Measurements from ENCODE around the gene RARS1.

RARS1 gene

DNA sequence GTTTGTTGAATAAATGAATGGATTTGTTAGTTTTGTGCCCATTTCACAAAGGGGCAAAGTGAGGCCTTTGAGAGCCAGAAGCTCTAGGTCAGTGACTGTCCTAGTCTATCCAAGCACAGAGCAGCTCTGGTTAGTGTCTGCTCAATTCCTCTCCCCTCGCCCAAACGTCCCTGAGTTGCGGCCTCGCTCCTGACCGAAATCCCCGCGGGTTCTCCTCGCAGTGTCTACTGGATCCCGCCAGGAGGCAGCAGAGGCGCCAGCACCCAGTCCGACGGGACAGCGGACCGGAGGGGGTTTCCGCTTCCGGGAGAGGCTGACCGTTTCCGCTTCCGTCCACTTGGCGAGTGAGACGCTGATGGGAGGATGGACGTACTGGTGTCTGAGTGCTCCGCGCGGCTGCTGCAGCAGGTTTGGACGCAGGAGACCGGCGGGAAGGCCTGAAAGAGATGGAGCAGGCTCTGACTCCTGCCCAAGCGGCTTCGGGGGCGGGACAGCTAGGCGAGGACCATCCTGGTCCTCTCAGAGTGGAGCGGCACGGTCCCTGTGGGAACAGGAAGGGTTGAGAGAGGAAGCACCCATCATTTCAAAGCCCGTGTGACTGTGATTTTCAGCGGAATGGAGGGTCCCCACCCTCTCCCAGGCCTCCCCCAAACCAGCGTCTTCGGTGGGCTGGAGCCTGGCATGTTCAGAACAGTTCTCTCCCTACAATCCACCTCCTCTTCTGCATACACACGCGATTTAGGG, at the start of gene RARS1:
RARS1 (plus strand) TSS at position 336 of the 744 bp plus-strand sequence; CDS start at position 364, 28 bp downstream.
- peak; percentile 70 to 73 for DNase-seq (ENCODE audit: low read depth in 2 of 2, low spot score in 1 of 2)

DNA sequence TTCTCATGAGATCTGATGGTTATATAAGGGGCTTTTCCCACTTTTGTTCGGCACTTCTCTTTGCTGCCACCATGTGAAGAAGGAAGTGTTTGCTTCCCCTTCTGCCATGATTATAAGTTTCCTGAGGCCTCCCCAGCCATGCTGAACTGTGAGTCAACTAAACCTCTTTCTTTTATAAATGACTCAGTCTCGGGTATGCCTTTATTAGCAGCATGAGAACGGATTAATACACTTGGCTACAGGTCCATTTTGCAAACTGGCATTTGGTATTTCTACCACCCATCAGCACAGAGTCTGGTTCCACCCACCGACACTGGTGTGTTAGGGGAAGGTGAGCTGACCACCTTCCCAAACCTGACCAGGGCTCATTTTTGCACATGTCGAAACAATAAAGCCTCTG, 47.9 kb upstream of the RARS1 start:
- no peak for DNase-seq (ENCODE audit: low read depth in 2 of 2, low spot score in 1 of 2)

DNA sequence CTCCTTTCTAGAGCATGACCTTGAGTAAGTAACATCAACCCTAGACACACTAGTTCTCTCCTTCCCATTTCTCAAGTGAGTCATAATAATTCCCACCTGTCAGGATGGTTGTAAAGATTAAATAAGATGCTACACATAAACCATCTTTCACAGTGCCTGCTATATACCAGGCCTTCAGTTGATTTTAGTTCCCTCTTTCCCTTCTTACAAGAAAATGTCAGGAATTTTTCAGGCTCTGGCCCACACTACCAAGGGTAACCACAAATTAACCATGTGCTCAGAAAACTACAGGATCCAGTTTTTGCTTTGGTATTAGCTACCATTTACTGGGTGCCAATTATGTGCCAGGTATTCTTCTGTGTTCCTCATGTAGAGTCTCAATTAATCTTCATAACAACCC, 42.7 kb upstream of the RARS1 start:
- no peak for DNase-seq (ENCODE audit: low read depth in 2 of 2, low spot score in 1 of 2)

DNA sequence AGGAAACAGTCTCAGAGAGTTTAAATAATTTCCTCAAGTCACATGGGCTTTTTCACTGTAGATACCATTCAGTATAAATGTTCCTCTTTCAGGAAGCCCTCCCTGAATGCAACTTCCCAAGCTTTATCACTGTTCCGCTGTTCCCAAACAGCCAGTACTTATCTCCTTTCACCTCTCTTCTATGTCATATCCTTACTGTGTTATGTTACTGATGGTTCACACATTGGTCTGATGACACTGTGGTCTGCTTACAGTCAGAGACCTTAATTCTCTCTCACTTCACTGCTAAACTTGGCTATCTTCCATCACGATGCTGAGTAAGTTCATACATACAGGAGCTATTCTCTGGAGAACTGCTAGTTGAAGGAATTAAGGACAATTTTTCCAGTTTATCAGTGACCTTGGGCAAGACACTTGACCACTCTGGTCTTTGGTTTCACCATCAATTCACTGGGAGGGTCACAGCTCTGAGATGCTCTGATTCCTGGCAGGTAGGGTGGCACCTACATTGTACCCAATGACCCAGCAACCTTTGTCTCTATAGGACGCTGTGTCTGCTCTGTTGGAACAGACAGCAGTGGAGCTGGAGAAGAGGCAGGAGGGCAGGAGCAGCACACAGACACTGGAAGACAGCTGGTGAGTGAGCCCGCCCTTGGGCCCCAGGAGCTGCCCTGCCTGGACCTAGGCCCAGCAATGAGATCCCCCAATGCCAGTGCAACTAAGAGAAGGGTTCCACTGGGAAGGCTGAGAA, 42.1 kb upstream of the RARS1 start:
- DNase-seq (ENCODE audit: low read depth in 2 of 2, low spot score in 1 of 2): no peak

DNA sequence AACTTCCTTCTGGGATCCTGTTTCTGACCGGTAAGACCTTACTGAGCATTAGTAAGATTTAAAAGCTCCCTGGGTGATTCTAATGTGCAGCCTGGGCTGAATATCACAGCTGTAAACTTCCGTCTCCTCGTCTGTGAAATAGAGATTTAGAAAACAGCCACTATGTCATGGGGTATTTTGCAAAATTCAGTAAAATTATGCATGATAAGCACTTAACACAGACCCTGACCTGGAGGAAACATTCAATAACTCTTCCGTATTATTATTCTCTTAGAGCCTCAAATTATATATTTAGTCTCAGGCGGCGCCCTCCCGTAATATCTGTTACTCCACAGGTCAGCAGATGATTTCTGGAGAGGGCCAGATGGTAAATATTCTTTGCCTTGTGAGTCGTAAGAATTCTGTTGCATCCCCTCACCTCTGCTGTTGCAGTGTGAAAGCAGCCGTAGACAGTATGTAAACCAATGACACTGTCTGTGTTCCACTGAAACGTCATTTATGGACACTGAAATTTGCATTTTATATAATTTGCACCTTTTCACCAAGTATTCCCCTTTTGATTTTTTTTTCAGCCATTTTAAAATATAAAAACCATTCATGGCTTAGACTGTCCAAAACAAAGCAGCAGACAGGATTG, 39.2 kb upstream of the RARS1 start:
- DNase-seq (ENCODE audit: low read depth in 2 of 2, low spot score in 1 of 2): no peak

DNA sequence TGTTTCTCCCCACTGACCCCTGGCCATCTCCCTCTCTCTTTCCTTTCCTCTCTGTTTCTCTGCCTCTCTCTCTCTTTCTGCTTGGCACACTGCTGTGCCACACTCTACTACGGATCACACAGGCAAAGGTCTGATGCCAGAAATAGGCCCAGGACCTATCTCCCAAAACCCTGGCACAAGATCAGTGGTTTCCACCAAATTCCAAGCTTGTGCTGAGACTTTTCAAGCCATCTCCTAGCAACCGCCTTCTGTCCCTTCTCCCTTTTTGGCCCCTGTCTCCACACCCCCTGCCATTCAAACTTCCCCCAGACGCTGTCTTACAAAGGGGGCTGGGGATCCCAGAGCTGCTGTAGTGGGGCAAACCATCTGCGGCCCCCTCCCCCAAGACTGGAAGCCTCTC, 38.5 kb upstream of the RARS1 start:
- DNase-seq (ENCODE audit: low read depth in 2 of 2, low spot score in 1 of 2): no peak

DNA sequence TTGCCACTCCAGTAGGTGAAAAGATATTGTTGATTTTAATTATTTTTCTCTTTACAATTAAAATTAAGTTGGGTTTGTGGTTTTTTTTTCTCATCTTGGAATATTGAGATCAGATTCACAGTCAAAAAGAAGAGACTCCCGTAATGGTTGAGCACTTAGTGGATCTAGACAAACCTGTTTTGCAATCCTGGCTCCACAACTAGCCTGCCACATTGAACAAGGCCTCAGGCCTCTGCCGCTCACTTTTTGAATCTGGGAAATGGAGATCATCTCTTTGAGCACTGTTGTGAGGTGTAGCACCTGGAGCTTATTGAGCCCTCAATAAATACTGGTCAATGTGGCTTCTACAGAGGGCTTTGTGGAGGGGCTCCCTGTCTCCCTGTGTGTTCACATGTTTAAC, 37.1 kb upstream of the RARS1 start:
- DNase-seq (ENCODE audit: low read depth in 2 of 2, low spot score in 1 of 2): no peak

DNA sequence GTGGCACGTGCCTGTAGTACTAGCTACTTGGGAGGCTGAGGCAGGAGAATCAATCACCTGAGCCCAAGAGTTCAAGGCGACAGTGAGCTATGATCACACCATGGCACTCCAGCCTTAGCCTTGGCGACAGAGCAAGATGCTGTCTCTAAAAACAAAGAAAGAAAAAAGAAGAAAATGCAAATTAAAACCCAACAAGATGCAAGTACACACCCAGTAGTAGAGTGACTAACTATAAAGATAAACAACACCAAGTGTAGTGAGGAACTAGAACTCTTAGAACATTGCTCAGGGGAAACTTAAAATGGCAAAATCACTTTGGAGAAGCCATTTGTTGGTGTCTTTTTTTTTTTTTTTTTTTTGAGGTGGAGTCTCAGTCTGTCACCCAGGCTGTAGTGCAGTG, 34.7 kb upstream of the RARS1 start:
- DNase-seq (ENCODE audit: low read depth in 2 of 2, low spot score in 1 of 2): no peak

DNA sequence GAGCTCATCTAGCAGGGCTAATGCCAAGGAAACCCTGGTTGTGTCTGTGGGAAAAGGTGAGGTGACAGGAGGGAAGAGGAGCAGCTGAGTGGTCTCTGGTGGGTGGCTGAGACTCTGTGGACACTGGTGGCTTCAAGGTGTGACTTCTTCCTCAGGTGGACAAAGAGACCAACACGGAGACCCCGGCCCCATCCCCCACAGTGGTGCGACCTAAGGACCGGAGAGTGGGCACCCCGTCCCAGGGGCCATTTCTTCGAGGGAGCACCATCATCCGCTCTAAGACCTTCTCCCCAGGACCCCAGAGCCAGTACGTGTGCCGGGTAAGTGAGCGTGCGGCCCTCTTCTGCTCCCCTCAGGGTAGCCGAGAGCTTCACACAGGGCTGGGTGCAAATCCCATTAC, 31.1 kb upstream of the RARS1 start:
- no peak for DNase-seq (ENCODE audit: low read depth in 2 of 2, low spot score in 1 of 2)

DNA sequence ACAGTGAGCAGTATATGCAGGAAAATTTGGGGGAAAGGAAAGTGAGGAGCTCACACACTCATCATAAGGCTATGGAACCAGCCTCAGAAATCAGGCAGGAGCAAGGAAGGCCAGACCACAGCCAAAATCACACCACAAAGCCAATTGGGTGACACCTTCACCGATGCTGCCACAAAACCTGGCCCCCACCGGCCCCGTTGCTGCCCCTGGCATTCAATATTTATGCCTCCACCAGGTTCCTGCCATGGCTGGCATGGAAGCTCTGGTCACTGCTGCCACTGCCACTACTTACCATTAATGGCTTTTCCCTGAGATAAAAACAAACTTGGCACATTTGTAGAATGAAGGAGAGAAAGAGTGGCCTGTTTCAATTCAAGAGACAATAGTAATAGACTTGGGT, 28.7 kb upstream of the RARS1 start:
- no peak for DNase-seq (ENCODE audit: low read depth in 2 of 2, low spot score in 1 of 2)

DNA sequence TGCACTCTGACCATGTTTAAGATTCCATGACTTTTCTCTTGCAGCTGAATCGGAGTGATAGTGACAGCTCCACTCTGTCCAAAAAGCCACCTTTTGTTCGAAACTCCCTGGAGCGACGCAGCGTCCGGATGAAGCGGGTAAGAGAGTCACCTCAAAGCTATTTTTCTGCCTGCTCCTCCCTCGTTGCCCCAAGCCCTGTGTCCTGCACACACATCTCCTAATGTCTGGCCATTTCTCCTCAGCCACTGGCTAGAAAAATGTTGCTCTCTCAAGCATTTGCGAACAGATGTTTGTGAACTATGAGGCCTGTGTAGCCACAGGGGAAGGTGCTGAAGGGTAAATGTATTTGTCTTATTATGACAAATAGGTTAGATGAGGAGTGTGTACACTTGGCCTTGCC, 25.7 kb upstream of the RARS1 start:
- no peak for DNase-seq (ENCODE audit: low read depth in 2 of 2, low spot score in 1 of 2)

DNA sequence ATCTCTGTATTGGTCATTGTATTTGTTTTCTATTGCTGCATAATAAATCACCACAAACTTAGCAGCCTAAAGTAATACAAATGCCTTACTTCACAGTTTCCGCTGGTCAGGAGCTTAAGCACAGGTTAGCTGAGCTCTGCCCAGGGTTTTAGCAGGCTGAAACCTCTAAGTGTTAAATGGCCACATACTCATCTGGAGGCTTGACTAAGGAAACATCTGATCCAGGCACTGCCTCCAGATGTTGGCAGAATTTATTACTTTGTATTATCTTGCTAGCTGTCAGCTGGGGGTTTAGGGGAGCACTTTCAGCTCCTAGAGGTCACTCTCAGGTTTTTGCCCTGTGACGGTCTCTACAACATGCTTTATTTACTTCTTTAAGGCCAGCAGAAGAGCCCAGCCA, 23.2 kb upstream of the RARS1 start:
- no peak for DNase-seq (ENCODE audit: low read depth in 2 of 2, low spot score in 1 of 2)

DNA sequence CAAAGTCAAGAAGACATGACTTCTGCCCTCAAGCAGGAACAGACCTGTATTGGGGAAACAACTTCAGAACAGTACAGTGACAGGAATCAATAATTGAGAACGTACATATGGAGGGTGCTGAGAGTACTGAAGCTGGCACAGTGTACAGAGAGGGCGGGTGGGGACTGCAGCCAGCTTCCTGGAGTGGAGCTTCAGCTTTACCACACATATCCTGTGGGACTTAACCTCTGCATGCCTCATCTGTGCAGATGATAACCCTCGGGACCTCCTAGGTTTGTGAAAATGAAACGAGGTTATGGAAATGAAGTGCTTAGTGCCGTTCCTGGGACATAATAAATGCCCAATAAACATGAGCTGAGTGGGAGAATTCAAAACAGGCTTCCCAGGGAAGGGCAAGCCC, 22.1 kb upstream of the RARS1 start:
- no peak for DNase-seq (ENCODE audit: low read depth in 2 of 2, low spot score in 1 of 2)

DNA sequence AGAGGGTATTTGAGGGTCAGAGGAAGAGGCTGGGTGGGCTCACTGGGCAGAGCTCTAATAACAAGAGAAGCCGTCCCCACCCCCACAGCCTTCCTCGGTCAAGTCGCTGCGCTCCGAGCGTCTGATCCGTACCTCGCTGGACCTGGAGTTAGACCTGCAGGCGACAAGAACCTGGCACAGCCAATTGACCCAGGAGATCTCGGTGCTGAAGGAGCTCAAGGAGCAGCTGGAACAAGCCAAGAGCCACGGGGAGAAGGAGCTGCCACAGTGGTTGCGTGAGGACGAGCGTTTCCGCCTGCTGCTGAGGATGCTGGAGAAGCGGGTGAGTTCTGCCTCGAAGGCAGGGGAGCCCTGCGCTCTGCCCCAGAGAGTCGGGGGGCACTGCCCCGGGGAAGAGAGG, 21.6 kb upstream of the RARS1 start:
- no peak for DNase-seq (ENCODE audit: low read depth in 2 of 2, low spot score in 1 of 2)

DNA sequence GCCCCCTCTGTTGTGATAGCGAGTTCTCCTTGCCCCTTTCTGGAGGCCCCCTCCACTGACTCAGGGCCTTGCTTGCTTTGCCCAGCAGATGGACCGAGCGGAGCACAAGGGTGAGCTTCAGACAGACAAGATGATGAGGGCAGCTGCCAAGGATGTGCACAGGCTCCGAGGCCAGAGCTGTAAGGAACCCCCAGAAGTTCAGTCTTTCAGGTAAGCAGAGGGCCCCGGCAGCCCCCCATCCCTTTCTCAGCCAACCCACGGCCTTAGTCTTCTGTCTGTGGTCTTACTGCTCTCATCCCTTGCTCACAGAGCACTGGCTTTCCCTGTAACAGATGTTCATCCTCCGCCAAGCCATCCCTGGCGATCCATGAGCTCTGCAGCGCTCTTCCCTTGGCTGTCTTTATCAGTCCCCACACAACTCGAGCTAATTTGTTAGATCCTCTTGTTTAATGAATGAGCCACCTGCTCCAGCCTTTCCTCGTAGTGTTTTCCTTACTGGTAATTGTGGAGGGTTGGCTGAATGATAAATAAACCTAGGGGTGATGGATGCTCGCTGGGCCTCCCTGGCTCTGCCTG, 18.4 kb upstream of the RARS1 start:
- no peak for DNase-seq (ENCODE audit: low read depth in 2 of 2, low spot score in 1 of 2)

DNA sequence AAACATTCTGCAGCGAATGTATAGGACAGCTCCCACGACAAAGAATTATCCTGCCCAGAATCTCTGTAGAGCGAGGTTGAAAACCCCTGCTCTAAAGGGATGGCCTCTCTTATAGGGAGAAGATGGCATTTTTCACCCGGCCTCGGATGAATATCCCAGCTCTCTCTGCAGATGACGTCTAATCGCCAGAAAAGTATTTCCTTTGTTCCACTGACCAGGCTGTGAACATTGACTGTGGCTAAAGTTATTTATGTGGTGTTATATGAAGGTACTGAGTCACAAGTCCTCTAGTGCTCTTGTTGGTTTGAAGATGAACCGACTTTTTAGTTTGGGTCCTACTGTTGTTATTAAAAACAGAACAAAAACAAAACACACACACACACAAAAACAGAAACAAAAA, 17.4 kb upstream of the RARS1 start:
- no peak for DNase-seq (ENCODE audit: low read depth in 2 of 2, low spot score in 1 of 2)

DNA sequence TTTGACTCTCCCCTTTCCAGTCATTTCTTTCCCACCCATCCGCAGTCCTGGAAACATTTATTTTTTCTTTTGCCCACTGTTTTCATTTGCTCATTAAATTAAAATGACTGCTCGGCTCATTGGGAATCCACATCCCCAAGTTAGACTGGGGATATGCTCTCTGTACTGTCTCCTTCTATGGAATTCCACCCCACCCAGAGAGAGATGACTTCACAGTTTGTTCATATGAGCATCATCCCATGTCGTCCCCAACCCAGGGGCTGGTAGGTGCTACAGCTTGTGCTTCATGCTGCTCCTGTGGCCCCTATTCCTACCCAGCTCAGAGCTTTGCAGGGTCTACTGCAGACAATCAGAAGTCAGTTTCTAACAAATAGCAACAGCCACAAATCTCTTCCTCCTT, 16.5 kb upstream of the RARS1 start:
- no peak for DNase-seq (ENCODE audit: low read depth in 2 of 2, low spot score in 1 of 2)

DNA sequence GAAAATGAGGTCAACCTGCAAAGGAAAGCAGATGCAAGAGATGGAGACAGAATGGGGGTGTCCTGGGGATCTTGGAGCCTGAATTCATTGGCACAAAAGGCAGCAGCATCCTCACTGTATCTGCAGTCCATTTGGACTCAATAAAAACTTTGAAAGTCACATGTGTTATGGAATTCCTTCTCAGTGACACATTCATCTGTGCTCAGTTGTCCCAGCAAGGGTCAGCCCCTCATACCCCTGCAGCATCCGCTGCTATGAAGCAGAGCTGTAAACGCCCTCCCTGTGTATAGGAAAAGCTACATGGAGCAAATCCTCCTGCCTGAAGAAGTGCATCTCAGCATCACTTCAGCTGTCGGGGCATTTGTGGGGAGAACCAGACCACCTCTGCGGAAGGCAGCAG, 14.5 kb upstream of the RARS1 start:
- DNase-seq (ENCODE audit: low read depth in 2 of 2, low spot score in 1 of 2): no peak

DNA sequence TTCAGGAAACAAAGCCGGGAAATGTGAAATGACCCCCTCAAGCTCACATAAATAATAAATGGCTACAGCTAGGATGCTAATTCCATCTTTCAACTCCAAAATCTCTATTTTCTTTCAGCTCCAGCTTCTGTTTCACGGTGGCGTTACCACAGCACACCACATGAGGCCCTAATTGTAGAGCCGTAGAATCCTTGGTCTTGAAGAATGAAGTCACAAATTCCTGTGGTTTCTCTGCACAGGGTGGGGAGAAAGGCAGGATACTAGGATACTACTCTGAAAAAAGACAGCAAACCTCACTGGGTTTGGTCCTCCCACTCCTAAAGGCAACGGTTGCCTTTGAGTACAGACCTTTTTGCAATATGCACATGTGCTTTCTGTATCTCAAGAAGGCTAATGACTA, 13.9 kb upstream of the RARS1 start:
- DNase-seq (ENCODE audit: low read depth in 2 of 2, low spot score in 1 of 2): no peak

DNA sequence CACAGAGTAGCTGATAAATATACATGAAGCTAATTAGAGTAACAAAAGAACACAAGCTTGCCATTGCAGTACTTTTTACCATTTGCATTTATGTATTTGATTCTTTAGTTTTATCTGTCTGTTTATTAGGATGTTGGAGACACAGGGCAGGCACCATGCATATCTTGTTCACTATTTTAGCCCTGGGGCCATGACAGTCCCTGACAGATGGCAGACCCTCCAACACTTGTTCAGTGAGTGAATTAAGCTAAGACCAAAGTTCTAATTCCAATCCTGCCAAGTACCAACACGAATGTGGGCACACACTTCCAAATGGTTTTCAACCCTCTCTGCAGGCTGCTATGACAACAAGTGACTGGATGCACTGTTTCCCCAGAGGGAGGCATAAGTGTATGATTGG, 12.0 kb upstream of the RARS1 start:
- DNase-seq (ENCODE audit: low read depth in 2 of 2, low spot score in 1 of 2): no peak

DNA sequence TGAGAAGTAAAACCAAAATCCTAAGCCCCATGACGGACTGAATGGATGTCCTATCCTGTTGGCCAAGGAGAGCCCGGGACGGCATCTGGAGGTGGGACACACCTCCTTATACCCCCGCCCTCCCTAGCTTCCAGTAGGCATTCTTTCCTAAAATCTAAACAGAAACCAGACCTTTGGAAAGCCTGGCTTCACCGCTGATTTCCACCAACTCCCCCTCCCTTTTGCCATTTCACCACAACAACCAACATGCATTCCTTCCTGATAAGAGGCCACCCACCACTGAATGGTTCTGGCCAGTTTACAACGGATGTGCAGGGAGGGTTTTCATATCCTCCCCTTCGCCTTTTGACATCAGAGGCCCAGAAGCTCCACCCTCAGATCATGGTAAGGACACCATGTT, 9.2 kb upstream of the RARS1 start:
- no peak for DNase-seq (ENCODE audit: low read depth in 2 of 2, low spot score in 1 of 2)

DNA sequence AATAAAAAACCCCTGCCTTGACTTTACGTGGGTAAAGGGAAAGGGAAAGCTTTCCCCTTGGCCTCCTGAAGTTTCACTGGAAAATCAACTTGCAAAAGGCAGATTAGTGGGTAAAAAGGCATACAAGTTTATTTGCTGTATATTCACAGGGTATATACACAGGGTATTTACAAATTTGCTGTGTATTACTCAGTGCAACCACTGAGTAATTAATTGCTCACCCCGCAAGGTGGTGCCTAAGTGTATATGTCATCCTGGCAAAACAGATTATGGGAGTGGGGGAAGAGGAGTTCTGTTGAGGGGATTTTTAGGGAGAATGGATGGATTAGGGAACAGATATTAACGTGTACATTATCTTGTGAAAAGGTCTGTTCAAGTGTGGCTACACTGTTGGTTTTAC, 7.1 kb upstream of the RARS1 start:
- DNase-seq (ENCODE audit: low read depth in 2 of 2, low spot score in 1 of 2): no peak

All from stimulated activated CD8-positive, alpha-beta memory T cell treated with anti-CD3 and anti-CD28 coated beads, Interleukin-4, amount 100 ng/mL, for 1 hour (primary cell).